Renal cortical epithelial cell (primary cell): ENCODE data around the gene IQSEC1. TPM values are rescaled to one million over a fixed set of nuclear protein-coding genes. Genes with fewer than 3 reads are reported as not detected.

ENCODE experiments used
- DNase-seq: peaks from one replicate; pipeline ENCODE4 v3.0.0-alpha.2; 2011; ENCODE audit warnings: low read depth
- total RNA-seq: library from RNA; depleted of rRNA; stranded (reverse); fragments of >200 nt; gene quantifications from 2 replicates; pipeline ENCODE4 v1.2.3, GENCODE V29; 2014

The IQSEC1 gene
- total RNA-seq, 1 donor from 2014 or later = 23.8 TPM

GRCh38 chr3:13085846-13086179 is 12.6 kb upstream of the IQSEC1 start:
- DNase-seq = no peak

- DNase-seq = no peak
Measured at GRCh38 chr3:13085081-13085845, 12.0 kb upstream of the IQSEC1 start.

GRCh38 chr3:13083898-13084297 is 10.7 kb upstream of the IQSEC1 start:
- no peak for DNase-seq

GRCh38 chr3:13083254-13083653 is 10.0 kb upstream of the IQSEC1 start:
- DNase-seq = no peak

- DNase-seq = no peak
Measured at GRCh38 chr3:13082677-13083076, 9.4 kb upstream of the IQSEC1 start.

- no peak for DNase-seq
Measured at GRCh38 chr3:13081603-13082360, 8.6 kb upstream of the IQSEC1 start.

GRCh38 chr3:13080591-13080990 is 7.4 kb upstream of the IQSEC1 start:
- DNase-seq = no peak

- DNase-seq = no peak
Measured at GRCh38 chr3:13080026-13080425, 6.8 kb upstream of the IQSEC1 start.

- DNase-seq = no peak
Measured at GRCh38 chr3:13079510-13079909, 6.3 kb upstream of the IQSEC1 start.

- no peak for DNase-seq
Measured at GRCh38 chr3:13079051-13079450, 5.8 kb upstream of the IQSEC1 start.

GRCh38 chr3:13078163-13078905 is 5.1 kb upstream of the IQSEC1 start:
- DNase-seq = no peak

GRCh38 chr3:13077431-13078162 is 4.4 kb upstream of the IQSEC1 start:
- DNase-seq = no peak

GRCh38 chr3:13075986-13076654 is 2.9 kb upstream of the IQSEC1 start:
- DNase-seq = no peak

GRCh38 chr3:13075318-13075717 is 2.1 kb upstream of the IQSEC1 start:
- no peak for DNase-seq

GRCh38 chr3:13074006-13074375 is 762 bp upstream of the IQSEC1 start:
- DNase-seq = no peak

GRCh38 chr3:13072600-13073325 is 466 bp downstream of the IQSEC1 start:
- DNase-seq = no peak

GRCh38 chr3:13072239-13072599 is 1.0 kb downstream of the IQSEC1 start:
- DNase-seq = no peak

GRCh38 chr3:13071695-13072094 is 1.5 kb downstream of the IQSEC1 start:
- DNase-seq = no peak

GRCh38 chr3:13070391-13071070 is 2.7 kb downstream of the IQSEC1 start:
- no peak for DNase-seq

GRCh38 chr3:13069495-13069894 is 3.7 kb downstream of the IQSEC1 start:
- DNase-seq = no peak
